WTC11 (cell line): ENCODE measurements around the gene TSKU. TPM values are rescaled to one million over a fixed set of nuclear protein-coding genes. Genes with fewer than 3 reads are reported as not detected.

Experiments
- ATAC-seq: fragments of 200-7000 bp; cut with Tn5 transposase; 2 replicates; pipeline ENCODE4 v1.10.0; 2021; ENCODE audit warnings: mild to moderate bottlenecking, moderate library complexity
- CTCF ChIA-PET: fragments of 300-600 bp; sonication (Branson Sonifier 250); formaldehyde crosslinking; loops from one replicate; lab custom pipeline; 2021; ENCODE audit warnings: antibody characterized with exemption; lab: Charles Lee
- POLR2A ChIA-PET: fragments of 350-600 bp; sonication (Branson Sonifier 250); formaldehyde crosslinking; loops from one replicate; lab custom pipeline; 2021; ENCODE audit warnings: antibody characterized with exemption; lab: Charles Lee
- DNase-seq: peaks from one replicate; pipeline ENCODE4 v3.0.0; 2021; ENCODE audit warnings: low spot score
- H3K27ac Mint-ChIP-seq: 2 replicates; pipeline ENCODE4 v1.8.0; 2021; ENCODE audit warnings: mixed read lengths
- H3K27me3 Mint-ChIP-seq: 2 replicates; pipeline ENCODE4 v1.8.0; 2021; ENCODE audit warnings: low read depth, mild to moderate bottlenecking, moderate library complexity, mixed read lengths
- H3K36me3 Mint-ChIP-seq: 2 replicates; pipeline ENCODE4 v1.8.0; 2021; ENCODE audit warnings: mixed read lengths
- H3K4me1 Mint-ChIP-seq: 2 replicates; pipeline ENCODE4 v1.8.0; 2022; ENCODE audit warnings: mixed read lengths
- H3K4me3 Mint-ChIP-seq: 2 replicates; pipeline ENCODE4 v1.8.0; 2021; ENCODE audit warnings: mild to moderate bottlenecking, moderate library complexity, mixed read lengths
- H3K9me3 Mint-ChIP-seq: 2 replicates; pipeline ENCODE4 v1.8.0; 2021; ENCODE audit warnings: mixed read lengths
- FOXJ3 ChIP-seq: sonication (generic); formaldehyde crosslinking; IDR thresholded peaks from 2 replicates; pipeline ENCODE4 v1.9.0; 2021; ENCODE audit warnings: missing genetic modification reagents, mild to moderate bottlenecking, borderline replicate concordance
- GRHL2 ChIP-seq: fragments of 250-450 bp; sonication (Bioruptor Pico); IDR thresholded peaks from 2 replicates; pipeline ENCODE4 v1.8.0; 2022; ENCODE audit warnings: mild to moderate bottlenecking, moderate library complexity; ENCODE audit not compliant: insufficient replicate concordance, severe bottlenecking
- GTF2I ChIP-seq: fragments of 250-450 bp; sonication (Bioruptor Pico); conservative IDR thresholded peaks from 2 replicates; pipeline ENCODE4 v1.4.0; 2021; ENCODE audit warnings: mild to moderate bottlenecking
- MYBL2 ChIP-seq: sonication (generic); formaldehyde crosslinking; IDR thresholded peaks from 2 replicates; pipeline ENCODE4 v1.8.1; 2023; ENCODE audit warnings: mild to moderate bottlenecking, moderate library complexity, missing genetic modification reagents
- NFYB ChIP-seq: sonication (generic); formaldehyde crosslinking; conservative IDR thresholded peaks from 2 replicates; pipeline ENCODE4 v1.8.0; 2022; ENCODE audit warnings: low read depth, missing genetic modification reagents
- NR3C1 ChIP-seq: sonication (generic); formaldehyde crosslinking; conservative IDR thresholded peaks from 2 replicates; pipeline ENCODE4 v1.8.1; 2023; ENCODE audit warnings: low read depth, mild to moderate bottlenecking, missing genetic modification reagents
- PRRX2 ChIP-seq: fragments of 250-450 bp; sonication (Bioruptor Pico); IDR thresholded peaks from 2 replicates; pipeline ENCODE4 v1.8.0; 2021; ENCODE audit warnings: mild to moderate bottlenecking
- SMAD4 ChIP-seq: sonication (generic); formaldehyde crosslinking; IDR thresholded peaks from 2 replicates; pipeline ENCODE4 v1.8.0; 2022; ENCODE audit warnings: mild to moderate bottlenecking, missing genetic modification reagents
- ZNF263 ChIP-seq: sonication (generic); formaldehyde crosslinking; IDR thresholded peaks from 2 replicates; pipeline ENCODE4 v1.8.1; 2022; ENCODE audit warnings: low read depth, mild to moderate bottlenecking, moderate library complexity, missing genetic modification reagents
- total RNA-seq: library from RNA; stranded (reverse); gene quantifications from 3 replicates; pipeline ENCODE4 v1.2.3, GENCODE V29; 2021
- TF ChIP-seq, protein P1 (sequence below): sonication (generic); formaldehyde crosslinking; IDR thresholded peaks from 2 replicates; pipeline ENCODE4 v1.8.0; 2023; ENCODE audit warnings: missing genetic modification reagents, mild to moderate bottlenecking, borderline replicate concordance
- TF ChIP-seq, protein P2 (sequence below): sonication (generic); formaldehyde crosslinking; conservative IDR thresholded peaks from 2 replicates; pipeline ENCODE4 v1.8.1; 2022; ENCODE audit warnings: mild to moderate bottlenecking, missing genetic modification reagents
- TF ChIP-seq, protein P3 (sequence below): sonication (generic); formaldehyde crosslinking; IDR thresholded peaks from 2 replicates; pipeline ENCODE4 v1.8.1; 2022; ENCODE audit warnings: missing genetic modification reagents, borderline replicate concordance
- TF ChIP-seq, protein P4 (sequence below): fragments of 250-450 bp; sonication (Bioruptor Pico); IDR thresholded peaks from 2 replicates; pipeline ENCODE4 v1.9.0; 2021; ENCODE audit warnings: mild to moderate bottlenecking

The TSKU gene
- total RNA-seq, 1 experiment from 2014 or later, result 30.3 TPM

DNA sequence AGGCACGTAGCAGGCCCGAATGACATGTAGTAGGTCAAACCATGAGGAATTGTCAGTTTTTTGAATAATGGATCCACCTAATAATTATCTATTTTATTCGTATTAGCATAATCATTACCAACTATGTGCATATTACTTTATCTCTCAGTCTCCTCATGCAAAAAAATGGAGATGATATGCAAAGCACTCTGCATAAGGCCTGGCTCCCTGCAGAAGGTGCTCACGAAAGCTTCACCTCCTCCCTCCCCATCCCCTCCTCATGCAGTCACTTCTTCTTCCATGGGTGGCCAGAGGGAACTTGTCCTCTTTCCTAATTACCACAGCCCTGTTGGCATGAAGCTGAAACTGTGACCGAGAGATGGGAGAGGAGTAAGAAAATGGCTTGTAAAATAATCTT, 20.8 kb upstream of the TSKU start:
- POLR2A ChIA-PET, result no interaction called here
- ATAC-seq, result no peak

DNA sequence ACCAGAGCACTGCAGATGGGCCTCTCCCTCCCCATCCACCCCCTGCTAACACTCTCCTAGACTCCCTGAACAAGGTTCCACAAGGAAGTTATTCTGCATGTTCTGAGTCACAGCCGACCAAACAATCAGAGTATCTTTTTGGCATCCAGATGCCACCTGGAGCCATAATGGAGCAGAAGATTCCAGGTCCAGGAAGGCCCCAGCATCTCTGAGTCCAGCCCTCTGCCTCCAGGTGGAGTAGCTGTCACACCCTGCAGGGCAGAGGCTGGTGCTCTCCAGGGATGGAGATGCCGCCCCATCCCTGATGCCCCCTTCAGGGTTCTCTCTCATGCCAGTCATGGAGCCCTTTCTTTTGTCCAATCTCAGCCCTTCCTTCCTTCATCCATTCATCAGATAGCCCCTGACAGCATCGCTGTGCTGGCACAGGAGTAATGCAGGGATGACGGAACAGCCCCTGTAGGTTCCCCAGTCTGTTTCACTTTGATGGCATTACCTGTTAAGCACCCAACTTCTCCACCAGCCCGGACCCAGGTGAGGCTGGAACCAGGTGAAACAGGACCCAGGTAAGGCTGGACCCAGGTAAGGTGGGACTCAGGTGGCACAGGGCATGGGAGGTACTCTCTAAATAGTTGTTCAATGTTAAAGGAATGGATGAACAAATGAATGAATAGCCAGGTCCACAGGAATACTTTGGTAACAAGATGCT, 20.1 kb upstream of the TSKU start:
- ChIA-PET POLR2A (no interaction called here), CTCF (interaction anchor here (1.6 to 4.3 kb wide), 2 partner anchors 29 to 42 kb away, joined by 5 to 17 read pairs; no protein-coding TSS in a partner anchor)
- TF ChIP-seq, protein P1, sequence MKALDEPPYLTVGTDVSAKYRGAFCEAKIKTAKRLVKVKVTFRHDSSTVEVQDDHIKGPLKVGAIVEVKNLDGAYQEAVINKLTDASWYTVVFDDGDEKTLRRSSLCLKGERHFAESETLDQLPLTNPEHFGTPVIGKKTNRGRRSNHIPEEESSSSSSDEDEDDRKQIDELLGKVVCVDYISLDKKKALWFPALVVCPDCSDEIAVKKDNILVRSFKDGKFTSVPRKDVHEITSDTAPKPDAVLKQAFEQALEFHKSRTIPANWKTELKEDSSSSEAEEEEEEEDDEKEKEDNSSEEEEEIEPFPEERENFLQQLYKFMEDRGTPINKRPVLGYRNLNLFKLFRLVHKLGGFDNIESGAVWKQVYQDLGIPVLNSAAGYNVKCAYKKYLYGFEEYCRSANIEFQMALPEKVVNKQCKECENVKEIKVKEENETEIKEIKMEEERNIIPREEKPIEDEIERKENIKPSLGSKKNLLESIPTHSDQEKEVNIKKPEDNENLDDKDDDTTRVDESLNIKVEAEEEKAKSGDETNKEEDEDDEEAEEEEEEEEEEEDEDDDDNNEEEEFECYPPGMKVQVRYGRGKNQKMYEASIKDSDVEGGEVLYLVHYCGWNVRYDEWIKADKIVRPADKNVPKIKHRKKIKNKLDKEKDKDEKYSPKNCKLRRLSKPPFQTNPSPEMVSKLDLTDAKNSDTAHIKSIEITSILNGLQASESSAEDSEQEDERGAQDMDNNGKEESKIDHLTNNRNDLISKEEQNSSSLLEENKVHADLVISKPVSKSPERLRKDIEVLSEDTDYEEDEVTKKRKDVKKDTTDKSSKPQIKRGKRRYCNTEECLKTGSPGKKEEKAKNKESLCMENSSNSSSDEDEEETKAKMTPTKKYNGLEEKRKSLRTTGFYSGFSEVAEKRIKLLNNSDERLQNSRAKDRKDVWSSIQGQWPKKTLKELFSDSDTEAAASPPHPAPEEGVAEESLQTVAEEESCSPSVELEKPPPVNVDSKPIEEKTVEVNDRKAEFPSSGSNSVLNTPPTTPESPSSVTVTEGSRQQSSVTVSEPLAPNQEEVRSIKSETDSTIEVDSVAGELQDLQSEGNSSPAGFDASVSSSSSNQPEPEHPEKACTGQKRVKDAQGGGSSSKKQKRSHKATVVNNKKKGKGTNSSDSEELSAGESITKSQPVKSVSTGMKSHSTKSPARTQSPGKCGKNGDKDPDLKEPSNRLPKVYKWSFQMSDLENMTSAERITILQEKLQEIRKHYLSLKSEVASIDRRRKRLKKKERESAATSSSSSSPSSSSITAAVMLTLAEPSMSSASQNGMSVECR, result no peak
- TF ChIP-seq, protein P2, sequence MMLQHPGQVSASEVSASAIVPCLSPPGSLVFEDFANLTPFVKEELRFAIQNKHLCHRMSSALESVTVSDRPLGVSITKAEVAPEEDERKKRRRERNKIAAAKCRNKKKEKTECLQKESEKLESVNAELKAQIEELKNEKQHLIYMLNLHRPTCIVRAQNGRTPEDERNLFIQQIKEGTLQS (CRISPR knock-in tag), result no peak
- no peak for TF ChIP-seq NR3C1 (CRISPR knock-in tag)
- no peak for ATAC-seq
- no peaks in the 10 kb centered on the region for H3K36me3 Mint-ChIP-seq
- H3K9me3 Mint-ChIP-seq, result no peaks in the 10 kb centered on the region
- peaks cover 40% of the 10 kb centered on the region for H3K4me1 Mint-ChIP-seq
- H3K27me3 Mint-ChIP-seq, result peaks cover 2% of the 10 kb centered on the region
- H3K4me3 Mint-ChIP-seq, result no peak overlapping the region
- DNase-seq, result no peak
- H3K27ac Mint-ChIP-seq, result no peak overlapping the region

More for the DNA sequence above, 20.8 kb upstream of the TSKU start:
- CTCF ChIA-PET, result interaction anchor here (1.6 to 4.3 kb wide), 2 partner anchors 28 to 41 kb away, joined by 6 to 17 read pairs; no protein-coding TSS in a partner anchor
- no peak for DNase-seq
- Mint-ChIP-seq H3K9me3 (no peaks in the 10 kb centered on the region), H3K36me3 (no peaks in the 10 kb centered on the region), H3K4me3 (no peak overlapping the region), H3K27me3 (peaks cover 2% of the 10 kb centered on the region), H3K4me1 (peaks cover 34% of the 10 kb centered on the region), H3K27ac (no peak overlapping the region)
- TF ChIP-seq ZNF263, result no peak
- TF ChIP-seq NFYB (CRISPR knock-in tag), result no peak
- TF ChIP-seq FOXJ3, result no peak

DNA sequence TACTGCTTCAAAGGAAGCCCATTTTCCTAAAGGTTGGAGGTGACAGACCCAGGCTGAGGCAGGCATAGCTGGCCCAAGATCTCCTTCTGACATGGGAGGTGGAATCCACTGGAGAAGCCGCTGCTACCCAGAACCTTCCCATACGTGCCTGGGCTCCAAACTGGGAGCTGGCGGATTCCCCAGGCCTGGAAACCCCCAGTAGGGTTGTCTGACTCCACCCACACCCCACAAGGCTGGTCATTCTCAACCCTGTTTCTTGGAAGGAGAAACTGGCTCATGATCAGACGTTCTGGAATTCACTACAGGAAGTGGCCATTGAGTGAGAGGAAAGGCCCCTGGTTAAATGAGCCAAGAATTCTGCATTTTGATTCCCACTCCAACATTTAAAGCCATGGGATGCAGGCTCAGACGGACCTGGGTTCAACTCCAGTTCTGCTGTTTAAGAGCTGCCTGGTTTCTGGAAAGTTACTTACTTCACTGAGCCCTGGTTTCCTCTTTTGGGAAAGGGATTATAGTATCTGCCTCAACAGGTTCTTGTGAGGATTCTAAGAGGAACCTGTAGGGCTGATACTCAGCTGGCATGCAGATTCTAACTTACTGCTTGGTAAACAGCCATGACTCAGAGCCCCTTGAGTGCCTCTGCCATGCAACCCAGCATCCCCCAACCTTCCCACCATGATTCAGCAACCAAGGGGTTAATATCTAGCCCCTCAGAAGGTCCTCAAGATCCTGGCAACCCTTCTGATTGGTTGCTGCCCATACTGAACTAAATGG, 19.4 kb upstream of the TSKU start:
- Mint-ChIP-seq H3K4me3 (no peak overlapping the region), H3K4me1 (peaks cover 42% of the 10 kb centered on the region), H3K36me3 (no peaks in the 10 kb centered on the region)
- POLR2A ChIA-PET, result no interaction called here
- no peak for ATAC-seq
- no peak for TF ChIP-seq MYBL2 (CRISPR knock-in tag)
- TF ChIP-seq GTF2I, result no peak
- TF ChIP-seq FOXJ3, result no peak
- no peak for TF ChIP-seq GRHL2 (CRISPR knock-in tag)
- no peak for TF ChIP-seq PRRX2 (CRISPR knock-in tag)
- TF ChIP-seq SMAD4 (CRISPR knock-in tag), result no peak
- TF ChIP-seq, protein P3, sequence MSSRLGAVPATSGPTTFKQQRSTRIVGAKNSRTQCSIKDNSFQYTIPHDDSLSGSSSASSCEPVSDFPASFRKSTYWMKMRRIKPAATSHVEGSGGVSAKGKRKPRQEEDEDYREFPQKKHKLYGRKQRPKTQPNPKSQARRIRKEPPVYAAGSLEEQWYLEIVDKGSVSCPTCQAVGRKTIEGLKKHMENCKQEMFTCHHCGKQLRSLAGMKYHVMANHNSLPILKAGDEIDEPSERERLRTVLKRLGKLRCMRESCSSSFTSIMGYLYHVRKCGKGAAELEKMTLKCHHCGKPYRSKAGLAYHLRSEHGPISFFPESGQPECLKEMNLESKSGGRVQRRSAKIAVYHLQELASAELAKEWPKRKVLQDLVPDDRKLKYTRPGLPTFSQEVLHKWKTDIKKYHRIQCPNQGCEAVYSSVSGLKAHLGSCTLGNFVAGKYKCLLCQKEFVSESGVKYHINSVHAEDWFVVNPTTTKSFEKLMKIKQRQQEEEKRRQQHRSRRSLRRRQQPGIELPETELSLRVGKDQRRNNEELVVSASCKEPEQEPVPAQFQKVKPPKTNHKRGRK (CRISPR knock-in tag), result no peak
- TF ChIP-seq, protein P4, sequence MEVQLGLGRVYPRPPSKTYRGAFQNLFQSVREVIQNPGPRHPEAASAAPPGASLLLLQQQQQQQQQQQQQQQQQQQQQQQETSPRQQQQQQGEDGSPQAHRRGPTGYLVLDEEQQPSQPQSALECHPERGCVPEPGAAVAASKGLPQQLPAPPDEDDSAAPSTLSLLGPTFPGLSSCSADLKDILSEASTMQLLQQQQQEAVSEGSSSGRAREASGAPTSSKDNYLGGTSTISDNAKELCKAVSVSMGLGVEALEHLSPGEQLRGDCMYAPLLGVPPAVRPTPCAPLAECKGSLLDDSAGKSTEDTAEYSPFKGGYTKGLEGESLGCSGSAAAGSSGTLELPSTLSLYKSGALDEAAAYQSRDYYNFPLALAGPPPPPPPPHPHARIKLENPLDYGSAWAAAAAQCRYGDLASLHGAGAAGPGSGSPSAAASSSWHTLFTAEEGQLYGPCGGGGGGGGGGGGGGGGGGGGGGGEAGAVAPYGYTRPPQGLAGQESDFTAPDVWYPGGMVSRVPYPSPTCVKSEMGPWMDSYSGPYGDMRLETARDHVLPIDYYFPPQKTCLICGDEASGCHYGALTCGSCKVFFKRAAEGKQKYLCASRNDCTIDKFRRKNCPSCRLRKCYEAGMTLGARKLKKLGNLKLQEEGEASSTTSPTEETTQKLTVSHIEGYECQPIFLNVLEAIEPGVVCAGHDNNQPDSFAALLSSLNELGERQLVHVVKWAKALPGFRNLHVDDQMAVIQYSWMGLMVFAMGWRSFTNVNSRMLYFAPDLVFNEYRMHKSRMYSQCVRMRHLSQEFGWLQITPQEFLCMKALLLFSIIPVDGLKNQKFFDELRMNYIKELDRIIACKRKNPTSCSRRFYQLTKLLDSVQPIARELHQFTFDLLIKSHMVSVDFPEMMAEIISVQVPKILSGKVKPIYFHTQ, result no peak
- TF ChIP-seq, all 79 proteins: peak for 0
- Mint-ChIP-seq H3K9me3 (no peaks in the 10 kb centered on the region), H3K27ac (no peak overlapping the region), H3K27me3 (peaks cover 2% of the 10 kb centered on the region)
- DNase-seq, result no peak
- CTCF ChIA-PET, result interaction anchor here (0.7 to 1.6 kb wide), 3 partner anchors 17 to 38 kb away, joined by 3 to 5 read pairs (median 5); no protein-coding TSS in a partner anchor
